GM21381 (cell line): Measurements from ENCODE around the gene CTCF.

Source experiments
- ATAC-seq: cut with Tn5 transposase; IDR thresholded peaks from one replicate; pipeline ENCODE4 v1.9.1; 2021; ENCODE audit warnings: mild to moderate bottlenecking, moderate library complexity; ENCODE audit not compliant: unreplicated experiment

The CTCF gene

DNA sequence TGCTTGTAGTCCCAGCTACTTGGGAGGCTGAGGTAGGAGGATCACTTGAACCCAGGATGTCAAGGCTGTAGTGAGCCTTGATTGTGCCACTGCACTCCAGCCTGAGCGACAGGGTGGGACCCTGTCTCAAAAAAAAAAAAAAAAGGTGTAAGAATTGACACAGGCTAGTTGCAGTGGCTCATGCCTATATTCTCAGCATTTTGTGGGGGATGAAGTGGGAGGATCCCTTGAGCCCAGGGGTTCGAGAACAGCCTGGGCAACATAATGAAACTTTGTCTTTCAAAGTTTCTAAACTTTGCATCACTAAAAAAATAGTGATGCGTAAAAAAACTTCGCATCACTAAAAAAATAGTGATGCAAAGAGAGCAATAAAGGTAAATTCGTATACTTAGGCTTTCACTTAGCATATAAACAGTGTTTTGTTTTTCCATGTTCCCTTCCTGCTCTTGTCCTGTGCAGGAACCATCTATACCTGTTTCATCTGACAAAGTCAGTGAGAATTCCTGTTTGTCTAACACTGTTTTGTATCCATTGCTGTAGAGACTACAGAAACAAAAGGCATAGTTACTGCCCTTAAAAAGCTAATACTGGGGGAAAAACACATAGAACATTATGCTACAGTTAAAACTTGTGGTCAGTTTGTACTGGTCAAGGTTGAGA is 32.1 kb downstream of the CTCF start:
- no peak for ATAC-seq

DNA sequence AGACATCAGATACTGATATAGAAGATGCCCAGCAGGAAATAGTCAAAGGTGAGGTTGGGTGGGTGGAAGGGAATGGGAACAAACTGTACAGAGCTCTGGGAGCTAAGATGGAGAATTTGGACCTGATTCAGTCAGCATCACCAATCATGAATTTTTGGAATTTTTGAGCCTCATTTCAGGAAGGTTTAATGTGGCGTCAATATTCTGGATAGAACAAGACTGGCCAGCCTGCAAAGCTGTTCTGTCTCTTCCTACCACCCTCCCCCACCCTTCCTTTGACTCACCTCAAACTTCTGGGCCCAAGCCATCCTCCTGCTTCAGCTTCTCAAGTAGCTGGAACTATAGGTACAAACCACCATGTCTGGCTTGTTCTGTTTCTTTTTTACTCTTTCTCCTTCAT is 32.6 kb downstream of the CTCF start:
- ATAC-seq: no peak

DNA sequence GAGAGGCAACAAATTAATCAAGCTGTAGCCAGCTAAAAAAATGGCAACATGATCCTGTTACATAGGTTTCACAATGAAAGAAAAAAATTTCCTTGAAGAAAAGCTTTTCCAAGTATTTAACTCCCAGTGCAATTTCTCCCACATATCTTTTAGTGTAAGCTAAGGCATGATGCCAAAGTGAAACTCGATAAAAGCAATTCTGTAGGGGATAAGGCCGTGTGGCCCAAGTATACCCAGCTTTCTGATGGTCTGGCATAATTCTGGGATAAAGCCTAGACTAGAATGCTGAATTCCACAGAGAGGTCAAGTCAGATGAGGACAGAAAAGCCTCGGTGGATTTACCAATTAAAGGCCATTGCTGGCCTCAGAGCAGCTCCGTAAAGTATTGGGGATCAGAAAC is 36.2 kb downstream of the CTCF start:
- ATAC-seq: no peak

DNA sequence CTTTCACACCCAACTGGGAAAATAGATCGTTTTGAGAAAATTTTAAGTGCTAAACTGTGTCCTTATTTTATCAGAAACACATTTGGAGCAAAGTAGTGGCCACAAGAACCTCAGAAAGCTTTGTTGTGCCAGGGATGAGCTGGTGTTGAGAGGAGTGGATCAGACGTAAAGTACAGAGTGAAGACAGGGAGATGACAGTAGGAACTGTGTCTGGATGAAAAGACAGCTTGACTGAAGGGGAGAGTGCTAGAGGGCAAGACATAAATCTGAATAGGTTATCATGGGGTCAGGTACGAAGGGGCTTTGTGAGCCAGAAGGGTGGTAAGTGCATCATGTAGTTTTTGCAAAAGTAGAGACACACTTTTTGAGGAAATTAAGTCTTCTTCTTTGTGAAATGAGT is 43.3 kb downstream of the CTCF start:
- ATAC-seq: no peak

DNA sequence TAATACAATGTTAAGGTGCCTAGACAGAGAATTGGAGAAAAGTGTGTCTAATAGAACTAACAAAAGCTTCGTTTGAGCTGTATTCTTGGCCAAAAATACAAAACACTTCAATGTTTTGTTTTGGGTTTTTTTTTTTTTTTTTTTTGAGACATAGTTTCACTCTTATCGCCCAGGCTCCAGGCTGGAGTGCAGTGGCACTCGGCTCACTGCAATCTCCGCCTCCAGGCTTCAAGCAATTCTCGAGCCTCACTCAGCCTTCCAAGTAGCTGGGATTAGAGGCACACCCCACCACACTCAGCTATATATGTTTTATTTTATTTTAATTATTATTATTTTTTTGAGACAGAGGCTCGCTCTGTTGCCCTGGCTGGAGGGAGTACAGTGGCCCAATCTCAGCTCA is 44.3 kb downstream of the CTCF start:
- ATAC-seq: no peak

DNA sequence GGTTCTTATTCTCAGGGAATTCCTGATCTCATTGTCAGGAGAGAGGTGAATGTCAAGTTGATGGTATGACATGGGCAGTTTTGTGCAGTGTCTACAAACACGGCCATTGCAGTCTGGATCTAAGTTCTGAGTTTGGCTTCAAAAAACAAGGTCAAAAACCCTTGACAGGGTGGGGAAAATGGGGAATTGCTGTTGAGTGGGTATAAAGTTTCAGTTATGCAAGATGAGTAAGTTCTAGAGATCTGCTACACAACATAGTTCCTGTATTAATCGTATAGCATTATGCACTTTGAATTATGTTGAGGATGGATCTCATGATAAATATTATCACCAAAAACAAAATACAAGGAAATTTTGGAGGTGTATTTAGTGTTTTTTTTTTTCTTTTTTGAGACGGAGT is 46.0 kb downstream of the CTCF start:
- no peak for ATAC-seq

DNA sequence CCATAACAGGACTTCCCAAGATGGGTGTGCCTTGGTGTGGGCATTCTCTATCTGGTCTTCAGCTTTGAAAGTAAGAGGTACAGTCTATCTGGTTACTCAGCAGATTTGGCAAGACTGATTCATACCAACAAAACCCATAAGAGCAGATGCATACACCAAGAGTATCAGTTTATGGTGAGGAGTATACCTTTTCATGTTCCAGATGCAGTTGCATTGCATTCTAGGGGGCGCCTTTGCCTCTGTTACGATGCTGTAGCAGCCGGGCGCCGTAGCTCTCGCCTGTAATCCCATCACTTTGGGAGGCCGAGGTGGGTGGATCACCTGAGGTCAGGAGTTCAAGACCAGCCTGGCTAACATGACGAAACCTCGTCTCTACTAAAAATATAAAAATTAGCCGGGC is 51.5 kb downstream of the CTCF start:
- ATAC-seq: no peak

DNA sequence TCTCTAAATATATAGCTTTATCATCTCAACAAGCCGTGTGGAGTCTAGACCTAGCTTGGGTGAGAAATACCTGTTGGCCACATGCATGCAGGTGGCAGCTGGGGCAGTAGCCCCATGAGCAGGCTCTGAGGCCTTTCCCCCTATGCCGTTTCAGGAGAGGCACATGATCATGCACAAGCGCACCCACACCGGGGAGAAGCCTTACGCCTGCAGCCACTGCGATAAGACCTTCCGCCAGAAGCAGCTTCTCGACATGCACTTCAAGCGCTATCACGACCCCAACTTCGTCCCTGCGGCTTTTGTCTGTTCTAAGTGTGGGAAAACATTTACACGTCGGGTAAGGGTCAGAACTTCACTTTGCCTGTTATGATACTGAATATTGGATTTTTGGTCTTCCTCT is 65.9 kb downstream of the CTCF start:
- no peak for ATAC-seq

DNA sequence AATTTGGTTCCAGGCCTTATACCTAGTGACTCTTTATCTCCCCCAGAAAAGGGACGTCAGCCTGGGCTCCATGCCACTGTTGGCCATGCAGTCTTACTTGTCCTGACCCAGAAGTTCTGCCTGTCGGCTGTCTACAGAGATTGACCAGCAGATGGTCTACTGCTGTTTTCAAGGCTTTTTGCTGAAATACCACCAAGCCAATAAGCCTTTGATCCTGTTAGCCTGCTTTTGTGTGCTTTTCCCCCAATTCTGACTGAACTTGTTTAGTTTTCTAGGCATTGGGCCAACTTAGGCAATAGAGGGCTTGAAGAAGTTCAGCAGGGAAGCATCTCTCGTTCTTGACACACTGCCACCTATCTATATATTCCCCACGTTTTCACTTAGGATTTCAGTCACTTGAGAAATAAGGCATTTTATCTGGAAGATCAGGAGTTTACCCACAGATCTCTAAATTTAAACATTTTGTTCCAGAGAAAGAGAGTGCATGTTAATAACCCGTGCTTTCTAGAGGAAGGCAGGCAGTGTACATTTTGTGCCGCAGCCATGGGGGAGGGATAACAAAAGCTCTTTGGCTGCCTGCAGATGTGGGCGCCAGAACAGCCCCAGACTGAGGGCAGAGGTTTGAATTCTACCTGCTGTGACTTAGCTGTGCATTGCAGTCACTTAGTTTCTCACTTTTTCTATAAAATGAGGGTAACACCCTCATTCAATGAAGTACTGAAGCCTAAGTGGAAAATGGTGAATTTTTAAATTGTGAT is 70.3 kb downstream of the CTCF start:
- no peak for ATAC-seq

DNA sequence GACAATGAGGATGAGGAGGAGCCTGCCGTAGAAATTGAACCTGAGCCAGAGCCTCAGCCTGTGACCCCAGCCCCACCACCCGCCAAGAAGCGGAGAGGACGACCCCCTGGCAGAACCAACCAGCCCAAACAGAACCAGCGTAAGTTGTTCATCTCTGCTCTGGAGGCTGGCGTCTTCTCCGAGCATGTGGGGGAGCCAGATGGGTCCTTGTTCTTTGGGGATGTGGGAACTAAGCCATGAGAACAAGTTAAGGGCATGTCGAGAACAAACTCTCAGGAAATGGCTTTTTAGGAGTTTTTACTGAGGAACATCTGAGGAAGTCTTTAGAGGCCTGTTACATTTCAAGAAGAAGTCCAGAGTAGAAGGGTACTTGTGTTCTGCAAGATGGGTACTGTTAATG is 74.4 kb downstream of the CTCF start:
- no peak for ATAC-seq

DNA sequence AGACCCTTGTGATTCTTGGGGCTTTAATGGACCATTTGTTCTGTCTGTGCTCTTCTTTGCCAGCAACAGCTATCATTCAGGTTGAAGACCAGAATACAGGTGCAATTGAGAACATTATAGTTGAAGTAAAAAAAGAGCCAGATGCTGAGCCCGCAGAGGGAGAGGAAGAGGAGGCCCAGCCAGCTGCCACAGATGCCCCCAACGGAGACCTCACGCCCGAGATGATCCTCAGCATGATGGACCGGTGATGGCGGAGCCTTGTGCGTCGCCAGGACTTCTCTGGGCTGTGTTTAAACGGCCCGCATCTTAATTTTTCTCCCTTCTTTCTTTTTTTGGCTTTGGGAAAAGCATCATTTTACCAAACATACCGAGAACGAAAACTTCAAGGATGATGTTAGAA is 75.3 kb downstream of the CTCF start:
- no peak for ATAC-seq

DNA sequence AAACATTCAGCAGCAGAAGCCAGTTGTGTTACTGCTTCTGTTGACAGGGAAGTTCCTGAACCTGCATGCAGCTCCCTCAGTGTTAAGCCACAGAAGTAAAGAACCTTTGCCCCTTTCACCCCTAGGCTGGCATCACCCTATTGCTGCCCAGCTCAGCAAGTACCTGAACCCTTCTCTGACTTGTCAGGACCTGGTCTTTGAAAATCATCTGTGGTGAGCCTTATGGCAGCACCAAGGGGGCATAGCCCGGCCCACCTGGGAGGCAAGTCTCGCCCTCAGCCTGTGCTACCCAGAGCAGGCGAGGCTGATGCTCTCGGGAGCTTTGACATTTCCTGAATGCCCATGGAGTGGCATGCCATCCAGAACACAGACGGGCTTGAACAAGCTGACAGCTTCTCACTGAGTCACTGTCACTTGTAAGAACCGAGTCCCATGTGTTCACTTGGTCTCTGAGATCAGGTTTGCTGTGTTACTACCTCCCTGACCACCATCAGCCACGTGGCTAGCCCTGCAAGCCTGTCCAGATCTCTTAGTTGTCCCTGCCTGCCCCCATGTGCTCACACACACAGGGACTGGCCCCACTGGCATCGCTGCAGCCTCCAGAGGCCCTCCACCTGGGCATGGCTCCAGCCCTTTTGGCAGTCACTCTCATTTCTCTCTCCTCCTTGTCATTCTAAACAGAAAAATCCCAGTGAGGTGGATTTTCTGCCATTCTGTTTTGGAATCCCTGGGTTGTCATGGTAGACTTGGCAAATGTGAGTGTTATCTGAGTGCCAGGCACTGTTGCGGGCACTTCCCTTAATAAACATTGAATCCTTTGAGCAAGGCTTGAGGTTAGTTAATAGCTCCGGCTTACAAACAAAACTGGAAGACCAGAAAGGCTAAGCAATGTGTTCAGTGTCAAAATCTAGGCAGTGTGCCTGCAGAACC is 79.7 kb downstream of the CTCF start:
- no peak for ATAC-seq

DNA sequence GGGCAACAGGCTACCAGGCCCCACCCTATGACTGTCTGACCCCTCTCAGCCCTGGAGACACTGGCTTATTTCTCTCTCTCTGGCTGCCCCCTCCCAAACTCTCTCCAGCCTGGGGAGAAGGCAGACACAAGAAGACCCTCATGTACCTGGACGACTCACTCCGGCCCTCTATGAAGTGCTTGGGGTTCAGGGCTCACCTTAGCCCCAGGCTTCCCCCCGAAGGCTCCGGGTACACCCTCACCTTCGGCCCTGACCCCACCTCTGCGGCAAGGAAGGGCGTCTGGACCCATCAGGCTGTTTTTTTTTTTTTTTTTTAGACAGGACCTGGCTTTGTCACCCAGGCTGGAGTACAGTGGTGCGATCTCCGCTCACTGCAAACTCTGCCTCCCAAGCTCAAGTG is 81.7 kb downstream of the CTCF start:
- no peak for ATAC-seq

DNA sequence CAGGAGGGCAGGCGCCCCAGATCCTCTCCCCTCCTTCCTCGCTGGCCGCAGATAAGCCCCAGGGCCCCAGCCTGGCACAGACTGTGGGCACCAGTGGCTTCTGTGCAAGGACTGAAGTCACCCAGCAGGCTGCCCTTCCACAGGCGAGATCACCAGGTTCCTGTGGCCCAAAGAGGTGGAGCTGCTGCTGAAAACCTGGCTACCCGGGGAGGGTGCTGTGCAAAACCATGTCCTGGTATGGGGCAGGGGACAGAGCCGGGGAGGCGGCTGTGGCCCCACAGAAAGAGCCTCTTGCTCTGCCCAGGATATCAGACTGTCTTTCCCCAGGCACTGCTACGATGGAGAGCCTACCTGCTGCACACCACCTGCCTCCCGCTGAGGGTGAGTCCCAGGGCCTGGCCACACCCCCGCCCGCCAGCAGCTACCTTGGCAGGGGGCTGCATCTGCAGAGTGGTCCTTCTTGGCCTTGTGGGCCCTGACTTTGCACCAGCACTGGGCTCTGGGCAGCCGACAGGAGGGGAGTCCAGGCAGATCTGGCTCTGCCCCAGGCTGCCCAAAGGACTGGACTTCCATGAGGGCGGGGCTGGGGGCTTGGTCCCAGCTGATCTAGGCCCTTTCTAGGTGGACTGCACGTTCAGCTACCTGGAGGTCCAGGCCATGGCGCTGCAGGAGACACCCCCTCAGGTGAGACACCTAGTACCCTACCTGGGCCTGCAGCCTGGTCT is 83.2 kb downstream of the CTCF start:
- no peak for ATAC-seq

DNA sequence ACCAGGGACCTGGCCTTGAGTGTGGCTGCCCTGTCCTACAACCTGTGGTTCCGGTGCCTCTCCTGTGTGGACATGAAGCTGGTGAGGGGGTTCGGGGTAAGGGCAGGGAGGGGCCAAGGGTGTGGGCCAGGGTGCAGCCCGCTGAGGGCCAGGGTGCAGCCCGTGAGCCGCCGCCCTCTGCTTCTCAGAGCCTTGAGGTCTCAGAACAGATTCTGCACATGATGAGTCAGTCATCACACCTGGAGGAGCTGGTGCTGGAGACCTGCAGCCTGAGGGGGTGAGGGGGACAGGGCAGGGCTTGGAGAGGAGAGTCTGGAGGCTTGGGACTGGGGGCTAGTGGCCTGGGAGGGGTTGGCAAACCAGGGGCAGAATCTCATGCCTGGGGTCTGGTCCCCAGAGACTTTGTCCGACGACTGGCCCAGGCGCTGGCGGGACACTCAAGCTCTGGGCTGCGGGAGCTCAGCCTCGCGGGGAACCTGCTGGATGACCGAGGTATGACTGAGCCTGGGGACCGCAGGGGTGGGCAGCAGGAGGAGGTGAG is 84.9 kb downstream of the CTCF start:
- ATAC-seq: no peak

DNA sequence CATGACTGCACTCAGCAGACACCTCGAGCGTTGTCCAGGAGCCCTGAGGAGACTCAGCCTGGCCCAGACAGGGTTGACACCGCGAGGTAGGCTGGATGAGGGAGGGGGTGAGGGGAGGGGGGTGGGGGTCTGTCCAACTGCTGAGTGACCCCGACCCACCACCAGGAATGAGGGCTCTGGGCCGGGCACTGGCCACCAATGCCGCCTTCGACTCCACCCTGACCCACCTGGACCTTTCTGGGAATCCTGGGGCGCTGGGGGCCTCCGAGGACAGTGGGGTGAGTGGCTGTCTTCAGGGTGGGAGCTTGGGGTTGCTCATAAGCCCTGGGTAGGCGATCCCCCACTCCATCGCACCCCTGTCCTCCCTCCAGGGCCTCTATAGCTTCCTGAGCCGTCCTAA is 85.4 kb downstream of the CTCF start:
- ATAC-seq: no peak

DNA sequence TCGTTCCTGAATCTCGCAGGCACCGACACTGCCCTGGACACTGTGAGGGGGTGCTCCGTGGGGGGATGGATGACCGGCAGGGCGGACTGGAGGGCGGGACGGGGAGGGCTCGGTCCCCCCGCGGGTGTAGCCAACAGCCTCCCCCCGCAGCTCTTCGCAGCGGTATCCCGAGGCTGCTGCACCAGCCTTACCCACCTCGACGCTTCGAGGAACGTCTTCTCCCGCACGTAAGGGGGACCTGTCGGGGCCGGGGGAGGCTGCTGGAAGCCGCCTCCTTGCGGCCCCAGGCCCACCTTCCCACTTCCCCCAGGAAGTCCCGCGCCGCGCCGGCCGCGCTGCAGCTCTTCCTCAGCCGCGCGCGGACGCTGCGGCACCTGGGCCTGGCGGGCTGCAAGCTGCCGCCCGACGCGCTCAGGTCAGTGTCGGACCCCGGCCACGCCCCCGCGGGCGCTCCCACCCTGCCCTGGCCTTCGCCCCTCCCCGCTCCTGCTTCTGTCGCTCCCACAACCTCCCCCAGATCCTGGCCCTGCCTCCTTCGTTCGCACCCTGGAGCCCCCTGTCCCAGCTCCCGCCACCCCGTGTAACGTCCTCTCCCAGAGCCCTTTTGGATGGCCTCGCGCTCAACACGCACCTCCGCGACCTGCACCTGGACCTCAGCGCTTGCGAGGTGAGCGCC is 85.9 kb downstream of the CTCF start:
- ATAC-seq: no peak

DNA sequence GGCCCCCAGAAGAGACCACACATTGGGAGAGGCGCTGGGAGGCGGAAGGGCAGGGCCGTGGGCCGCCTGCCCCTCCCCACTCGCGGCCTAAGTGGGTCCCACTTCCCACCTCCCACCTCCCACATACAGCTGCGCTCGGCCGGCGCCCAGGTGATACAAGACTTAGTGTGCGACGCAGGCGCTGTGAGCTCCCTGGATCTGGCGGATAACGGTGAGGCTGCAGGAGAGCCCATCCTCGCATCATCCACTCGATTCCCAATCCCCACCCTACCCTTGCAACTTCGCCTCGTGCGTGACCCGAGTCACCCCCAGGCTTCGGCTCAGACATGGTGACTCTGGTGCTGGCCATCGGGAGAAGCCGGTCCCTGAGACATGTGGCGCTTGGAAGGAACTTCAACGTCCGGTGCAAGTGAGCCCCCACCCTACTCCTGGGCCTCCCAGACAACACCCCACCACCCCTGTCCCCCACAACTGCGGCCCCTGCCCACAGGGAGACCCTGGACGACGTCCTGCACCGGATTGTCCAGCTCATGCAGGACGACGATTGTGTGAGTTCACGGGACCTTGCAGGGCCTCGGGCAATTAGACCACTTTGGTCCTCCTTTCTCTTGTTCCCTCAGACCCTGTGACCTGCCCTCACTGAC is 86.6 kb downstream of the CTCF start:
- no peak for ATAC-seq

DNA sequence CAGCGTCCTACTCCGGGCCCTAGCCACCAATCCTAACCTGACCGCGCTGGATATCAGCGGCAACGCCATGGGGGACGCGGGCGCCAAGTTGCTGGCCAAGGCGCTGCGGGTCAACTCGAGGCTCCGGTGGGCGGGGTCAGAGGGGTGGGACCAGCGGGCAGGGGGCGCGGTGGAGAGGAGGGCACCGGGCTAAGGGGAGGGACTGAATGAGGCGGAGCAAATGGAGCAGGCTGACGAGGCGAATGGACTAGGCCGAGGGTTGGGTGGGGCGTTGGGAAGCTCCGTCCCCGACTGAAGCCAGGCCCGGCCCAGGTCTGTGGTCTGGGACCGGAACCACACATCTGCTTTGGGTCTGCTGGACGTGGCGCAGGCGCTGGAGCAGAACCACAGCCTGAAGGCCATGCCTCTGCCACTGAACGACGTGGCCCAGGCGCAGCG is 87.2 kb downstream of the CTCF start:
- ATAC-seq: no peak

DNA sequence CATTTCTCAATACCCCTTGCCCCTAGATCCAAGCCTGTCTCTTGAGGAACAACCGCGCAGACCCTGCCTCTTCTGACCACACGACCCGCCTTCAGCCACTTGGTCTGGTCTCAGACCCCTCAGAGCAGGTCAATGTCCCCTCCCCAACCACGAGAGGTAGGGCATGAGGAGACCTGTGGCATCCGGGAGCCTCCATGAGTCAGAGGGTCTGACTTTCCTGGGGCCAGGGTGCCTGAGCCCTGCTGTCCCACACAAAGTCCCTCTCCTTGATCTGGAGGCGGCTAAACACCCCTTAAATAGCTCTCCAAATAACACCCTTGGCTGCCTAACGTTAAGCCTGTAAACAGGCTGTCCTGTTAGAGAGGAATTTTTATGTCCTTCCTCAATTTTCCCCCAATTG is 87.7 kb downstream of the CTCF start:
- ATAC-seq: no peak
